Measurements from ENCODE around the gene RAP2C. TPM values are rescaled to one million over a fixed set of nuclear protein-coding genes. Genes with fewer than 3 reads are reported as not detected.
A peak's percentile ranks its signal among the peaks of the same experiment; 100 is the strongest.

The RAP2C gene
- total RNA-seq, 2 donors from 2014 or later: 10.8 to 11.5 TPM

DNA sequence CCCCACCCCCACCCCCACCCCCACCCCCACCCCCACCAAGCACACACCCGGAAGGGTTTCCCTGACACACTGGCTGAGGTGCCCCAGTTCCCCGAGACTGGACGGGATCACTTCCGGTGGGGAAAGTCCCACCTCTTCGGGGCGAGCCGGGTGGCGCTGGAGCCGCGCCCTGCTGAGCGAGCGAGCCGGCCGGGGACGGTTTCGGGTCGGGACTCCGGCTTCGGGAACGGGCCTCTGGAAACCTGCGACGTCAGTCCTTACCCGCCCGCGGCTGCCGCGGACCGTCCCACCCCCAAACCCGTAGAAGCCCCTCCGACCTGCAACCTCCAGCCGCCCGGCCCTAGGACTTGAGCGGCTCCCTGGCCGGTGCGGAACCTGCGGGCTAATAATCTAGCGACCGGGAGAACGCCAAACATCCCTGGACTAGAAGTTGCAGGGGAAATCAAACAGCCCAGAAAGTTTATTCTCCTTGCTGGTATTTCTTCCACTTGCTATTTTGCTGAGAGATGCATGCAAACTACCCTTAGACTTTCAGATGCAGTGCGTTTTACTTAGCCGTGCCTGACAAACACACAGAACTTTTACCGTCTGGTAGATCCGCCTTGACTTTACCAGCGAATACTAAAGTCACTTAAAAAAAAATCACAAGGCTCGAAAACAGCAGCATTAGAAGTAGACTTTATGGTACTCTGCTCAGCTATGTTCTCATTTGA lies 991 bp downstream of the RAP2C start:
- peaks cover 0 to 15% of the 10 kb centered on the region in 2 donors for H3K4me1 ChIP-seq
- DNase-seq (ENCODE audit: low spot score): peak; percentile 80
- peak overlapping the region; percentile 74 to 76 for H3K4me3 ChIP-seq
- peaks cover 3% of the 10 kb centered on the region for H3K36me3 ChIP-seq
- H3K27me3 ChIP-seq: no peaks in the 10 kb centered on the region
- H3K27ac ChIP-seq: peak overlapping the region; percentile 91 to 93
- H3K9me3 ChIP-seq: no peaks in the 10 kb centered on the region
- TF ChIP-seq, protein P1, sequence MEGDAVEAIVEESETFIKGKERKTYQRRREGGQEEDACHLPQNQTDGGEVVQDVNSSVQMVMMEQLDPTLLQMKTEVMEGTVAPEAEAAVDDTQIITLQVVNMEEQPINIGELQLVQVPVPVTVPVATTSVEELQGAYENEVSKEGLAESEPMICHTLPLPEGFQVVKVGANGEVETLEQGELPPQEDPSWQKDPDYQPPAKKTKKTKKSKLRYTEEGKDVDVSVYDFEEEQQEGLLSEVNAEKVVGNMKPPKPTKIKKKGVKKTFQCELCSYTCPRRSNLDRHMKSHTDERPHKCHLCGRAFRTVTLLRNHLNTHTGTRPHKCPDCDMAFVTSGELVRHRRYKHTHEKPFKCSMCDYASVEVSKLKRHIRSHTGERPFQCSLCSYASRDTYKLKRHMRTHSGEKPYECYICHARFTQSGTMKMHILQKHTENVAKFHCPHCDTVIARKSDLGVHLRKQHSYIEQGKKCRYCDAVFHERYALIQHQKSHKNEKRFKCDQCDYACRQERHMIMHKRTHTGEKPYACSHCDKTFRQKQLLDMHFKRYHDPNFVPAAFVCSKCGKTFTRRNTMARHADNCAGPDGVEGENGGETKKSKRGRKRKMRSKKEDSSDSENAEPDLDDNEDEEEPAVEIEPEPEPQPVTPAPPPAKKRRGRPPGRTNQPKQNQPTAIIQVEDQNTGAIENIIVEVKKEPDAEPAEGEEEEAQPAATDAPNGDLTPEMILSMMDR (IDR thresholded peaks at IDR 0.05): no peak

DNA sequence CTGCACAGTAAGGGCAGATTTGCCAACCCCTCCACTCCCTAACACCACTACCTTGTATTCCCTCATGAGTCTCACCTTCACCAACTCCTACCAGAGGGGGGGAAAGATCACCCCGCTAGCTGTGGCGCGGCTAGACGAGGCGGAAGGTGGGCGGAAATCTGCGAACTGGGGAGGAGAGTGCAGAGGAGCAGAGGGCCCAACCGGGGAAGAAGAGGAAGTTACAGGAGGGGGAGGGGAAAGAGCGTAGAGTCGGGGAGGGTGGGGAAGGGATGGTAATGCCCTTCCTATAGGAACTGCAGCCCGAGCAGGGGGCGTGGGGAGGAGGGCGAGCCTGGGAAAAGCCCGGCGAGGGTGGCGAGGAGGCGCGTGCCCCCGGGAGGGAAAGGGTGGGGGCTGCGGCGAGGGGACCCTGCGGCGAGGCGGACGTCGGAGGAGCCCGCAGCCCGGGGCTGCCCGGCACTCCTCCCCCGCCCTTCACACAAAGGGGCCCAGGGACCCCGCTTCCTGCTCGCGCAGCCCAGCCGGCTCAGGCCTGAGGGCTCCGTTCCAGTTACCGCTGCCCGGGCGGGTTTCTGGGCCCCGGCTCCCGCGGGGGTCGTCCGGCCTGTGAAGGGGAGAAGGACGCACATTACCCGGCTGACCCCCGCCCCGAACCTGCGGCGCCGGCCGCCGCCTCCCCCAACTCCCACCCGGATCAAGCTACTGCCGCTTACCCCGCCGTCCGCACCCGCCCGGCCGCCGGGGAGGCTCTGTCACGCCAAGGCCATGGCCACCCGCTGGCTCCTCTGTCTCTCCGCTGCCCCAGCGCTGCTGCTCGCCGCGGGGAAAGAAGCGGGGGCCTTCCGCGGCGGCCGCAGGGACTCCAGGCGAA lies 1.8 kb downstream of the RAP2C start:
- no peak for DNase-seq (ENCODE audit: low spot score)
- TF ChIP-seq, protein P1 (IDR thresholded peaks at IDR 0.05): no peak
- peak overlapping the region; percentile 91 to 93 for H3K27ac ChIP-seq

DNA sequence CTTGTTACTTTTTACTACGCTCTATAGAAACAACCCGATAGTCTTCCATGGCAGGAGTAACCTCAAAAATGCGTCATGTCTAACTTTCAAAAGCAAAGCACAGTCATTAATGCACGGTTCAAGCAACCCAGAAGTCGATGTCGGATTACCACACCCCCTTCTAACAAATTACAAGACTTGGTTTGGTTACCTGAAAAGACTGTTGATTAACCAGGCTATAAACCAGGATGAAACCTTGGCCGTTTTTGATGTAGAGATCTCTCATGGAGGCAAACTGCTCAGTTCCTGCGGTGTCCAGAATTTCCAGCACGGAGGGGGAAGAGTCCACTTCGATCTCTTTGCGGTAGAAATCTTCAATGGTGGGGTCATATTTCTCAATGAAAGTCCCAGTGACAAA lies 2.4 kb downstream of the RAP2C start:
- Histone ChIP-seq H3K9me3 (no peaks in the 10 kb centered on the region), H3K36me3 (peaks cover 3% of the 10 kb centered on the region), H3K27ac (peak overlapping the region; percentile 91 to 93), H3K4me1 (peaks cover 0 to 15% of the 10 kb centered on the region in 2 donors), H3K4me3 (peak overlapping the region; percentile 74 to 76), H3K27me3 (no peaks in the 10 kb centered on the region)
- no peak for DNase-seq (ENCODE audit: low spot score)
- TF ChIP-seq, protein P1 (IDR thresholded peaks at IDR 0.05): no peak

More for the DNA sequence above, 1.8 kb downstream of the RAP2C start:
- Histone ChIP-seq H3K4me3 (peak overlapping the region; percentile 74 to 76), H3K36me3 (peaks cover 3% of the 10 kb centered on the region), H3K27me3 (no peaks in the 10 kb centered on the region), H3K4me1 (peaks cover 0 to 15% of the 10 kb centered on the region in 2 donors), H3K9me3 (no peaks in the 10 kb centered on the region)

DNA sequence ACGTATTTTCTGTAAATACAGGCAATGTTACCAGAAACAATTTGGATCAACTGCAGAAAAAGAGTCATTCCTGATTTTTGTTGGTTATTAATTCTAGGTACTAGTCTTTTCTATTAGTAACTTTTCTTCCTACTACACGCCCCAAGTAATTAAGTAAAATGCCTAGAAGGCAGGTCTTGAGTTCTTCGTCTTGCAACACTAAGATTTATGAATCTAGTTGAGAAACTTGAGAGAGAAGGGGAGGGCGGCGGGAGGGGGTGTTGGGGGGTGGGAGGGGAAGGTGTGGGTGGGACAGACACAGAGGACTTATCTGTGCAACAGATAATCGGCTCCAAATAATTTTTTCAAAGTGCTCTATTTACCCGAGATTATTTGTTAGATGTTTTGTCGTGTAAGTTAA lies 3.0 kb downstream of the RAP2C start:
- Histone ChIP-seq H3K4me3 (peak overlapping the region; percentile 74 to 76), H3K4me1 (peaks cover 0 to 15% of the 10 kb centered on the region in 2 donors), H3K27me3 (no peaks in the 10 kb centered on the region), H3K36me3 (peaks cover 3% of the 10 kb centered on the region), H3K9me3 (no peaks in the 10 kb centered on the region), H3K27ac (peak overlapping the region; percentile 91 to 93)
- TF ChIP-seq, protein P1 (IDR thresholded peaks at IDR 0.05): no peak
- no peak for DNase-seq (ENCODE audit: low spot score)

DNA sequence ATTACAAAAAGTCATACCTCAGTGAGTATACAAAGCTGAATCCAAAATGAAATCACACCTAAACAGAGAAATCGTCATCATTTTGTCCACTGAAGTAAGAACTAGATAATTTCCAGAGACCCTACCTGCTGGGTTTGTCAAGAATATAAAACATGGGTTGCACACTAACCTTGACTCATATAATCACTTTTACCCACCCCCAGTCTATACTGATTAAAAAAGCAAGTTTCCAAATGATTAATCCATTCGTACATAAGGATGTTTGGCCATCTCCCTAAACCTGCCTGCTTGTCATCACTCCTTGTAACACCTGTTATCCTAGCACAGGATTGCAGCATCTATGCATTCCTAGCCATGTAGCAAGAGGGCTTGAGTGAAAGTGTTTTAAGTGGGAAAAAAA lies 4.7 kb downstream of the RAP2C start:
- Histone ChIP-seq H3K36me3 (peaks cover 3% of the 10 kb centered on the region), H3K27me3 (no peaks in the 10 kb centered on the region), H3K4me3 (no peak overlapping the region), H3K4me1 (peaks cover 0 to 19% of the 10 kb centered on the region in 2 donors), H3K27ac (no peak overlapping the region), H3K9me3 (no peaks in the 10 kb centered on the region)
- no peak for DNase-seq (ENCODE audit: low spot score)
- TF ChIP-seq, protein P1 (IDR thresholded peaks at IDR 0.05): no peak

Measured in right atrium auricular region (tissue), 2 donors.